Kidney (tissue), 14 donors: ENCODE results near the gene GLG1. TPM values are rescaled to one million over a fixed set of nuclear protein-coding genes. Genes with fewer than 3 reads are reported as not detected.
A peak's percentile ranks its signal among the peaks of the same experiment; 100 is the strongest.

Source experiments
- DNase-seq, 5 donors: peaks; one replicate each; pipeline ENCODE4 v3.0.0-alpha.2; 2013 to 2020
- FAIRE-seq: peaks from 2 replicates; lab custom pipeline; 2012; peaks lifted over from hg19 to GRCh38; lab: Jason Lieb, UNC
- H3K27ac ChIP-seq, 2 donors: one replicate each; pipeline ENCODE4 v1.7.0; 2013; ENCODE audit warnings: low read depth in 2 of 2, low read length in 2 of 2, inconsistent platforms in 1 of 2
- H3K27me3 ChIP-seq: one replicate; pipeline ENCODE4 v1.7.1; 2013; ENCODE audit warnings: low read length, inconsistent platforms; ENCODE audit not compliant: control insufficient read depth, insufficient read depth
- H3K36me3 ChIP-seq, 3 donors: one replicate each; pipeline versions ENCODE4 v1.7.0 to v1.7.1; 2013; ENCODE audit warnings: low read length in 3 of 3, control low read depth in 1 of 3, inconsistent platforms in 1 of 3; ENCODE audit not compliant: insufficient read depth in 3 of 3, control insufficient read depth in 2 of 3
- H3K4me1 ChIP-seq, 3 donors: one replicate each; pipeline versions ENCODE4 v1.7.0 to v1.7.1; 2013; ENCODE audit warnings: low read length in 3 of 3, inconsistent platforms in 1 of 3, low read depth in 1 of 3; ENCODE audit not compliant: control insufficient read depth in 2 of 3, insufficient read depth in 2 of 3
- H3K4me3 ChIP-seq, 3 donors: one replicate each; pipeline versions ENCODE4 v1.7.0 to v1.8.1; 2013; ENCODE audit warnings: low read length in 3 of 3, control low read depth in 1 of 3, inconsistent platforms in 1 of 3
- H3K9ac ChIP-seq, 3 donors: one replicate each; pipeline versions ENCODE4 v1.7.0 to v1.7.1; 2013; ENCODE audit warnings: low read length in 3 of 3, control low read depth in 1 of 3, inconsistent platforms in 1 of 3
- H3K9me3 ChIP-seq, 3 donors: one replicate each; pipeline versions ENCODE4 v1.7.0 to v1.7.1; 2013; ENCODE audit warnings: low read length in 3 of 3, control low read depth in 1 of 3, inconsistent platforms in 1 of 3; ENCODE audit not compliant: control insufficient read depth in 2 of 3, insufficient read depth in 1 of 3
- CTCF ChIP-seq: IDR thresholded peaks from 3 replicates; pipeline ENCODE4 v1.5.1; 2012; ENCODE audit warnings: mild to moderate bottlenecking, moderate library complexity, borderline replicate concordance; ENCODE audit not compliant: insufficient read depth; ENCODE audit errors: extremely low read depth
- intact Hi-C: fragments of 100-400 bp; cut with DNase I; formaldehyde crosslinking; loops from one replicate; pipeline ENCODE4 v1.11.1; 2022
- polyA plus RNA-seq: library from polyadenylated mRNA; stranded (reverse); fragments of 350-450 nt; fragmentation: Illumina TruSeq; extraction: RNeasy Lipid Tissue Mini Kit (QIAGEN cat#74804); gene quantifications from one replicate; pipeline ENCODE4 v1.2.3, GENCODE V29; 2014; ENCODE audit warnings: low read depth, low replicate concordance; ENCODE audit not compliant: insufficient read depth
- total RNA-seq: library from RNA; stranded (reverse); fragmentation: NEBNext Ultra II Directional; extraction: Animal tissue kit (Norgen Biotek cat#: 25700); gene quantifications from one replicate; pipeline ENCODE4 v1.2.1, GENCODE V29; 2021
- donor health status: control.
- donor health status: control.
- donor health status: control.
- donor health status: control.
- donor health status: control.
- donor health status: DM: yes; HTN: yes; CAD: no.
- donor health status: Normal renal cell carcinoma (clear cell type).

GLG1 gene
- total and polyA plus RNA-seq, 2 donors from 2014 or later = 58.8 to 167 TPM

- Histone ChIP-seq H3K9ac (no peak overlapping the region), H3K27ac (no peak overlapping the region), H3K9me3 (no peaks in the 10 kb centered on the region), H3K27me3 (no peaks in the 10 kb centered on the region), H3K36me3 (no peaks in the 10 kb centered on the region), H3K4me1 (peaks cover 0 to 5% (median 2%) of the 10 kb centered on the region in 3 donors), H3K4me3 (no peak overlapping the region)
- FAIRE-seq (no peak), DNase-seq (no peak)
- no peak for TF ChIP-seq CTCF
- intact Hi-C loops = no loop called here
Measured at GRCh38 chr16:74611721-74612120, 4.8 kb upstream of the GLG1 start.

GRCh38 chr16:74608944-74609343 lies 2.0 kb upstream of the GLG1 start:
- no peak for TF ChIP-seq CTCF
- no peak for DNase-seq
- Histone ChIP-seq H3K9me3 (no peaks in the 10 kb centered on the region), H3K4me3 (no peak overlapping the region), H3K9ac (no peak overlapping the region), H3K4me1 (peaks cover 0 to 11% (median 5%) of the 10 kb centered on the region in 3 donors), H3K27ac (no peak overlapping the region), H3K27me3 (no peaks in the 10 kb centered on the region), H3K36me3 (no peaks in the 10 kb centered on the region)
- intact Hi-C loops = no loop called here
- FAIRE-seq = no peak

GRCh38 chr16:74608381-74608780 lies 1.5 kb upstream of the GLG1 start:
- FAIRE-seq (no peak), DNase-seq (no peak)
- intact Hi-C loops = no loop called here
- TF ChIP-seq CTCF = no peak
- Histone ChIP-seq H3K4me3 (no peak overlapping the region), H3K4me1 (peaks cover 0 to 11% (median 5%) of the 10 kb centered on the region in 3 donors), H3K9ac (no peak overlapping the region), H3K27me3 (no peaks in the 10 kb centered on the region), H3K27ac (no peak overlapping the region), H3K9me3 (no peaks in the 10 kb centered on the region), H3K36me3 (no peaks in the 10 kb centered on the region)

- Histone ChIP-seq H3K36me3 (no peaks in the 10 kb centered on the region), H3K9me3 (no peaks in the 10 kb centered on the region), H3K27ac (no peak overlapping the region), H3K27me3 (no peaks in the 10 kb centered on the region), H3K4me1 (peaks cover 0 to 11% (median 5%) of the 10 kb centered on the region in 3 donors), H3K4me3 (peak overlapping the region in 1 of 3 donors; percentile 86), H3K9ac (no peak overlapping the region)
- no peak for TF ChIP-seq CTCF
- FAIRE-seq = no peak
- intact Hi-C loops = no loop called here
- peak in 3 of 5 donors; percentile 52 to 61 (median 57) for DNase-seq
Measured at GRCh38 chr16:74607962-74608356, 1.0 kb upstream of the GLG1 start.
